Measurements from ENCODE around the gene CROCC2.

CROCC2 gene

GRCh38 chr2:240898108-240898730, 7.9 kb upstream of the CROCC2 start:
- H4K20me1 ChIP-seq (ENCODE audit: low read depth, low read length), result no peaks in the 10 kb centered on the region
- H3K4me3 ChIP-seq (ENCODE audit: insufficient read depth, low read length, poor library complexity, severe bottlenecking), result no peak overlapping the region
- H3F3A ChIP-seq (ENCODE audit: insufficient read depth), result no peaks in the 10 kb centered on the region
- H3K27ac ChIP-seq (ENCODE audit: low read depth, low read length), result no peak overlapping the region
- H3K79me2 ChIP-seq (ENCODE audit: insufficient read depth, low read length), result no peaks in the 10 kb centered on the region
- H3K36me3 ChIP-seq (ENCODE audit: low read length), result no peaks in the 10 kb centered on the region
- no peak for TF ChIP-seq EZH2phosphoT487 (conservative IDR thresholded peaks at IDR 0.05; ENCODE audit: low read length)
- TF ChIP-seq CTCF (IDR thresholded peaks at IDR 0.05; ENCODE audit: insufficient read depth, low read length, poor library complexity, severe bottlenecking), result no peak
- H3K9me2 ChIP-seq (replicated peaks; ENCODE audit: insufficient read depth, low read length), result no peaks in the 10 kb centered on the region
- no peaks in the 10 kb centered on the region for H3K9me3 ChIP-seq (ENCODE audit: insufficient read depth, low read length)
- no peak overlapping the region for H3K9ac ChIP-seq (ENCODE audit: low read length)
- no peak overlapping the region for H2AFZ ChIP-seq (ENCODE audit: low read depth, low read length, severe bottlenecking)
- H3K27me3 ChIP-seq (ENCODE audit: low read length), result no peaks in the 10 kb centered on the region
- no peak overlapping the region for H3K4me2 ChIP-seq (ENCODE audit: low read depth, low read length, poor library complexity, severe bottlenecking)

GRCh38 chr2:240898731-240899467, 7.2 kb upstream of the CROCC2 start:
- no peaks in the 10 kb centered on the region for H3K27me3 ChIP-seq (ENCODE audit: low read length)
- H3K79me2 ChIP-seq (ENCODE audit: insufficient read depth, low read length), result no peaks in the 10 kb centered on the region
- no peak for TF ChIP-seq EZH2phosphoT487 (conservative IDR thresholded peaks at IDR 0.05; ENCODE audit: low read length)
- no peak for TF ChIP-seq CTCF (IDR thresholded peaks at IDR 0.05; ENCODE audit: insufficient read depth, low read length, poor library complexity, severe bottlenecking)
- H3K9ac ChIP-seq (ENCODE audit: low read length), result no peak overlapping the region
- H3K4me2 ChIP-seq (ENCODE audit: low read depth, low read length, poor library complexity, severe bottlenecking), result no peak overlapping the region
- H3K9me3 ChIP-seq (ENCODE audit: insufficient read depth, low read length), result no peaks in the 10 kb centered on the region
- no peaks in the 10 kb centered on the region for H3K36me3 ChIP-seq (ENCODE audit: low read length)
- H3K9me2 ChIP-seq (replicated peaks; ENCODE audit: insufficient read depth, low read length), result no peaks in the 10 kb centered on the region
- no peaks in the 10 kb centered on the region for H4K20me1 ChIP-seq (ENCODE audit: low read depth, low read length)
- no peaks in the 10 kb centered on the region for H3F3A ChIP-seq (ENCODE audit: insufficient read depth)
- no peak overlapping the region for H3K27ac ChIP-seq (ENCODE audit: low read depth, low read length)
- no peak overlapping the region for H2AFZ ChIP-seq (ENCODE audit: low read depth, low read length, severe bottlenecking)
- no peak overlapping the region for H3K4me3 ChIP-seq (ENCODE audit: insufficient read depth, low read length, poor library complexity, severe bottlenecking)

- Histone ChIP-seq H3K79me2 (ENCODE audit: insufficient read depth, low read length) (no peaks in the 10 kb centered on the region), H3K9me3 (ENCODE audit: insufficient read depth, low read length) (no peaks in the 10 kb centered on the region), H3K4me3 (ENCODE audit: insufficient read depth, low read length, poor library complexity, severe bottlenecking) (no peak overlapping the region), H3K9ac (ENCODE audit: low read length) (no peak overlapping the region), H3K36me3 (ENCODE audit: low read length) (no peaks in the 10 kb centered on the region), H3K4me2 (ENCODE audit: low read depth, low read length, poor library complexity, severe bottlenecking) (no peak overlapping the region), H3K27me3 (ENCODE audit: low read length) (no peaks in the 10 kb centered on the region), H3K9me2 (replicated peaks; ENCODE audit: insufficient read depth, low read length) (no peaks in the 10 kb centered on the region), H3F3A (ENCODE audit: insufficient read depth) (no peaks in the 10 kb centered on the region), H2AFZ (ENCODE audit: low read depth, low read length, severe bottlenecking) (no peak overlapping the region), H3K27ac (ENCODE audit: low read depth, low read length) (no peak overlapping the region), H4K20me1 (ENCODE audit: low read depth, low read length) (no peaks in the 10 kb centered on the region)
- TF ChIP-seq EZH2phosphoT487 (conservative IDR thresholded peaks at IDR 0.05; ENCODE audit: low read length) (no peak), CTCF (IDR thresholded peaks at IDR 0.05; ENCODE audit: insufficient read depth, low read length, poor library complexity, severe bottlenecking) (no peak)
These were observed 6.7 kb upstream of the CROCC2 start for GRCh38 chr2:240899468-240899865.
